GM18519 (cell line): Measurements from ENCODE around the gene MYO9B.

Source experiments
- ATAC-seq: cut with Tn5 transposase; IDR thresholded peaks from one replicate; pipeline ENCODE4 v1.9.1; 2021; ENCODE audit warnings: mild to moderate bottlenecking, moderate library complexity; ENCODE audit not compliant: unreplicated experiment, low FRiP score

The MYO9B gene

GRCh38 chr19:17205237-17206140, 129.9 kb downstream of the MYO9B start:
- ATAC-seq: no peak

- no peak for ATAC-seq
These were observed 131.4 kb downstream of the MYO9B start for GRCh38 chr19:17206736-17207581.

GRCh38 chr19:17209126-17210036, 133.8 kb downstream of the MYO9B start:
- no peak for ATAC-seq

DNA sequence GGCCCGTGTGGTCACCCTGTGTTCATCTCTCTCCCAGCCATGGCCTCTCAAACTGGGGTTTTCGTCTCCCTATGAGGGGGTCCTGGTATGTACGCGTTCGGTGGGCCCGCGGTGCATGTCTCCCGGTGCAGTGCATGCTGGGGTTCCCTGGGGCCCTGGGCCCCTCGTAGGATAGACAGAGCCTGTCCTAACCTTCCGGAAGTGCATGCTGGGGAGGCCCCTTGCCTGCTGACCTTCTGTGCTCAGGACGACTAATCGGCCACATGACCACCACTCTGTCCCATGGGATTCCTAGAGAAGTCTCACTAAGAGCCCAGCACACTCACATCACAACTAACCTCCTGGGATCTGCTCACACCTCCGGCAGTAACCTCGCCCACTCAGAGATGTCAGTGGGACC, 134.7 kb downstream of the MYO9B start:
- ATAC-seq: no peak

GRCh38 chr19:17211547-17212446, 136.2 kb downstream of the MYO9B start:
- ATAC-seq: no peak

- ATAC-seq: no peak
These were observed 137.8 kb downstream of the MYO9B start for GRCh38 chr19:17213334-17213733.

- no peak for ATAC-seq
These were observed 139.0 kb downstream of the MYO9B start for GRCh38 chr19:17214508-17215126.

GRCh38 chr19:17215127-17215971, 139.8 kb downstream of the MYO9B start, which contains the start of gene USE1:
Gene USE1 (plus strand): TSS chr19:17215357. CDS start chr19:17215406, 49 bp downstream.
- ATAC-seq: no peak

DNA sequence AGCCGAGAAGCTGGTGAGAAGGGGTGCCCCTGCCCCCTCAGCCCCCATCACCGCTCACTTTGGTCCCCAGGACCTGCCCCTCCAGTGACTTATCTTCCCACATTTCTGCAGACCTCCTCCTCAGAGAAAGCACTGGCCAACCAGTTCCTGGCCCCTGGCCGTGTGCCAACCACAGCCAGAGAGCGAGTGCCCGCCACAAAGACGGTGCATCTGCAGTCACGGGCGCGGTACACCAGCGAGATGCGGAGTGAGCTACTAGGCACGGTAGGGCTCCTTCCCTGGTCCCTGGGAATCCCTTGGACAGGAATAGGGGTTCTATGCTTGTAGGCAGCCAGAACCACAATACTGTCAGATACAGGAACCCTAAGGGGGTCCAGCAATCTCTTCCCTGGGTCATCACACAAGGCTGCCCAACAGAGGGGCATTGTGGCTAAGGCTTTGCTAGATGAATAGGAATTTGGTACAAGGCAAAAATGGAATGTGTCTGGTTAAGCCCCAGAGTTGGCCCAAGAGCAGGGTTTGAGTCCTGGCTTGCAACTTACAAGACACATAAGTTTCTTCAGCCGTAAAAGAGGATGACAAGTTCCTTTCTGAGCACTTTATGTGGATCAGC, 140.6 kb downstream of the MYO9B start:
- ATAC-seq: no peak

- no peak for ATAC-seq
These were observed 143.7 kb downstream of the MYO9B start for GRCh38 chr19:17219286-17219685.

DNA sequence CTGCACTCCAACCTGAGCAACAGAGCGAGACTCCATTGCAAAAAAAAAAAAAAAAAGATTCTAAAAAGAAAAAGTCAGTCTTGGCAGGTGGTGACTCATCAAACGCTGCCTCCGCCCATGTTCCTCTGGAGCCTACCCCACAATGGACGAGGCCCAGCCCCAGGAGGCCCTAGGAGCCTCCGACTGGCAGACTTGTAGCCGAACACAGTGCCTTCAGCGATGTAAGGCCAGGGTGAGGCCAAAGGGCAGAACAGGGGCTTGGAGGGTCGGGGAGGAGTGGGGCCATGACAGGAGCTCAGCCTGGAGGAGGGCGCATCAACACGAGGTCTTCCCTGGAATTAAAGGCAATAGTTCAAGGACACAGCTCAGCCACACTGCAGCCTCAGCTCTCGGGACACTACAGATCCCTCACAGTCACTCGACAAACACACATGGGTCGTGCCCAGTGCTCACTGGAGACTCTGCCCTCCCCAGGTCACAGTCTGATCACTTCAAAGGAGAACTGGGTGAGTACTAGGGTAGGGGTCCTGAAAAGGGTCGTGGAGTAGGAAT, 144.7 kb downstream of the MYO9B start:
- ATAC-seq: no peak

GRCh38 chr19:17225053-17225452, 149.5 kb downstream of the MYO9B start:
- ATAC-seq: no peak

- ATAC-seq: peak; percentile 74
These were observed 150.7 kb downstream of the MYO9B start, which contains the start of gene OCEL1 for GRCh38 chr19:17226002-17226933. Gene OCEL1 (plus strand): TSS chr19:17226226. CDS start chr19:17226248, 22 bp downstream.

GRCh38 chr19:17227798-17228367, 152.3 kb downstream of the MYO9B start:
- no peak for ATAC-seq

- no peak for ATAC-seq
These were observed 154.3 kb downstream of the MYO9B start for GRCh38 chr19:17229890-17230289.

DNA sequence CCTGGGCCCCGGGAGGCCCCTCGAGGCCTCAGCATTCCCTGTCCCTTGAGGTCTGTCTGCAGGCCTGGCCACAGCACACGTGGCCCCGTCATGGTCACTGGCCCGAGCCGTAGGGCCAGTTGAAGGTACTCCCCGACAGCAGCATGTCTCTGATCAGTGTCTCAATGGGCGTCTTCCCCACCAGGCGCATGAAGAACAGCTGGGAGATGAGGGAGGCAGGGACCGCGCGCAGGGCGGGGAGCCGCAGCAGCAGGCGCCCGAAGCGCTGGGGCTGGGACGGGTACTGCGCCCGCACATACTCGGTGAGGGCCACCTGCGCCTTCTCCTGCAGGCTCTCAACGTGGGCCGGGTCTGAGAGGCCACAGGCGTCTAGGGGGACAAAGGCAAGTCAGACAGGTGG, 156.7 kb downstream of the MYO9B start:
- no peak for ATAC-seq
